ENCODE results near the gene ADGRG6.

ADGRG6 gene

GRCh38 chr6:142292166-142292924 lies 9.5 kb upstream of the ADGRG6 start:
- Histone ChIP-seq H3K4me1 (ENCODE audit: control insufficient read depth, insufficient read depth, low read length) (no peaks in the 10 kb centered on the region), H3K27me3 (ENCODE audit: control insufficient read depth, insufficient read depth, low read length) (no peaks in the 10 kb centered on the region), H3K9ac (ENCODE audit: low read depth, low read length) (no peak overlapping the region), H3K4me3 (ENCODE audit: low read depth, low read length) (no peak overlapping the region), H3K36me3 (ENCODE audit: control insufficient read depth, insufficient read depth, low read length) (no peaks in the 10 kb centered on the region), H3K9me3 (ENCODE audit: control insufficient read depth, insufficient read depth, low read length) (no peaks in the 10 kb centered on the region)

- H3K4me1 ChIP-seq (ENCODE audit: control insufficient read depth, insufficient read depth, low read length): peaks cover 2% of the 10 kb centered on the region
- no peaks in the 10 kb centered on the region for H3K9me3 ChIP-seq (ENCODE audit: control insufficient read depth, insufficient read depth, low read length)
- no peak overlapping the region for H3K9ac ChIP-seq (ENCODE audit: low read depth, low read length)
- H3K4me3 ChIP-seq (ENCODE audit: low read depth, low read length): no peak overlapping the region
- no peaks in the 10 kb centered on the region for H3K36me3 ChIP-seq (ENCODE audit: control insufficient read depth, insufficient read depth, low read length)
- H3K27me3 ChIP-seq (ENCODE audit: control insufficient read depth, insufficient read depth, low read length): no peaks in the 10 kb centered on the region
Measured at GRCh38 chr6:142293121-142293520, 8.7 kb upstream of the ADGRG6 start.

- Histone ChIP-seq H3K4me1 (ENCODE audit: control insufficient read depth, insufficient read depth, low read length) (peaks cover 5% of the 10 kb centered on the region), H3K36me3 (ENCODE audit: control insufficient read depth, insufficient read depth, low read length) (no peaks in the 10 kb centered on the region), H3K4me3 (ENCODE audit: low read depth, low read length) (no peak overlapping the region), H3K27me3 (ENCODE audit: control insufficient read depth, insufficient read depth, low read length) (peaks cover under 1% of the 10 kb centered on the region), H3K9me3 (ENCODE audit: control insufficient read depth, insufficient read depth, low read length) (no peaks in the 10 kb centered on the region), H3K9ac (ENCODE audit: low read depth, low read length) (no peak overlapping the region)
Measured at GRCh38 chr6:142294679-142295078, 7.1 kb upstream of the ADGRG6 start.

- no peak overlapping the region for H3K9ac ChIP-seq (ENCODE audit: low read depth, low read length)
- no peak overlapping the region for H3K4me3 ChIP-seq (ENCODE audit: low read depth, low read length)
- no peaks in the 10 kb centered on the region for H3K36me3 ChIP-seq (ENCODE audit: control insufficient read depth, insufficient read depth, low read length)
- H3K4me1 ChIP-seq (ENCODE audit: control insufficient read depth, insufficient read depth, low read length): peaks cover 8% of the 10 kb centered on the region
- no peaks in the 10 kb centered on the region for H3K9me3 ChIP-seq (ENCODE audit: control insufficient read depth, insufficient read depth, low read length)
- peaks cover 22% of the 10 kb centered on the region for H3K27me3 ChIP-seq (ENCODE audit: control insufficient read depth, insufficient read depth, low read length)
Measured at GRCh38 chr6:142296975-142297604, 4.7 kb upstream of the ADGRG6 start.

- H3K4me1 ChIP-seq (ENCODE audit: control insufficient read depth, insufficient read depth, low read length): peaks cover 8% of the 10 kb centered on the region
- H3K36me3 ChIP-seq (ENCODE audit: control insufficient read depth, insufficient read depth, low read length): no peaks in the 10 kb centered on the region
- H3K4me3 ChIP-seq (ENCODE audit: low read depth, low read length): no peak overlapping the region
- no peaks in the 10 kb centered on the region for H3K9me3 ChIP-seq (ENCODE audit: control insufficient read depth, insufficient read depth, low read length)
- no peak overlapping the region for H3K9ac ChIP-seq (ENCODE audit: low read depth, low read length)
- peaks cover 27% of the 10 kb centered on the region for H3K27me3 ChIP-seq (ENCODE audit: control insufficient read depth, insufficient read depth, low read length)
Measured at GRCh38 chr6:142297605-142297995, 4.2 kb upstream of the ADGRG6 start.

- H3K27me3 ChIP-seq (ENCODE audit: control insufficient read depth, insufficient read depth, low read length): peaks cover 32% of the 10 kb centered on the region
- H3K4me3 ChIP-seq (ENCODE audit: low read depth, low read length): no peak overlapping the region
- H3K9me3 ChIP-seq (ENCODE audit: control insufficient read depth, insufficient read depth, low read length): no peaks in the 10 kb centered on the region
- no peaks in the 10 kb centered on the region for H3K36me3 ChIP-seq (ENCODE audit: control insufficient read depth, insufficient read depth, low read length)
- H3K9ac ChIP-seq (ENCODE audit: low read depth, low read length): no peak overlapping the region
- peaks cover 8% of the 10 kb centered on the region for H3K4me1 ChIP-seq (ENCODE audit: control insufficient read depth, insufficient read depth, low read length)
Measured at GRCh38 chr6:142297996-142298753, 3.6 kb upstream of the ADGRG6 start.

- Histone ChIP-seq H3K36me3 (ENCODE audit: control insufficient read depth, insufficient read depth, low read length) (no peaks in the 10 kb centered on the region), H3K4me1 (ENCODE audit: control insufficient read depth, insufficient read depth, low read length) (peaks cover 8% of the 10 kb centered on the region), H3K4me3 (ENCODE audit: low read depth, low read length) (no peak overlapping the region), H3K27me3 (ENCODE audit: control insufficient read depth, insufficient read depth, low read length) (peaks cover 37% of the 10 kb centered on the region), H3K9me3 (ENCODE audit: control insufficient read depth, insufficient read depth, low read length) (no peaks in the 10 kb centered on the region), H3K9ac (ENCODE audit: low read depth, low read length) (no peak overlapping the region)
Measured at GRCh38 chr6:142300302-142300701, 1.5 kb upstream of the ADGRG6 start.

GRCh38 chr6:142300758-142301650 lies 803 bp upstream of the ADGRG6 start:
- Histone ChIP-seq H3K27me3 (ENCODE audit: control insufficient read depth, insufficient read depth, low read length) (peaks cover 37% of the 10 kb centered on the region), H3K4me1 (ENCODE audit: control insufficient read depth, insufficient read depth, low read length) (peaks cover 8% of the 10 kb centered on the region), H3K4me3 (ENCODE audit: low read depth, low read length) (peak overlapping the region; percentile 75), H3K9ac (ENCODE audit: low read depth, low read length) (peak overlapping the region; percentile 70), H3K36me3 (ENCODE audit: control insufficient read depth, insufficient read depth, low read length) (no peaks in the 10 kb centered on the region), H3K9me3 (ENCODE audit: control insufficient read depth, insufficient read depth, low read length) (no peaks in the 10 kb centered on the region)

- peak overlapping the region; percentile 75 for H3K4me3 ChIP-seq (ENCODE audit: low read depth, low read length)
- H3K36me3 ChIP-seq (ENCODE audit: control insufficient read depth, insufficient read depth, low read length): no peaks in the 10 kb centered on the region
- H3K4me1 ChIP-seq (ENCODE audit: control insufficient read depth, insufficient read depth, low read length): peaks cover 8% of the 10 kb centered on the region
- H3K9ac ChIP-seq (ENCODE audit: low read depth, low read length): no peak overlapping the region
- no peaks in the 10 kb centered on the region for H3K9me3 ChIP-seq (ENCODE audit: control insufficient read depth, insufficient read depth, low read length)
- peaks cover 37% of the 10 kb centered on the region for H3K27me3 ChIP-seq (ENCODE audit: control insufficient read depth, insufficient read depth, low read length)
Measured at GRCh38 chr6:142302421-142303175, 791 bp downstream of the ADGRG6 start.

- no peak overlapping the region for H3K9ac ChIP-seq (ENCODE audit: low read depth, low read length)
- H3K27me3 ChIP-seq (ENCODE audit: control insufficient read depth, insufficient read depth, low read length): peaks cover 37% of the 10 kb centered on the region
- no peaks in the 10 kb centered on the region for H3K36me3 ChIP-seq (ENCODE audit: control insufficient read depth, insufficient read depth, low read length)
- no peaks in the 10 kb centered on the region for H3K9me3 ChIP-seq (ENCODE audit: control insufficient read depth, insufficient read depth, low read length)
- H3K4me3 ChIP-seq (ENCODE audit: low read depth, low read length): peak overlapping the region; percentile 75
- peaks cover 6% of the 10 kb centered on the region for H3K4me1 ChIP-seq (ENCODE audit: control insufficient read depth, insufficient read depth, low read length)
Measured at GRCh38 chr6:142303176-142303533, 1.3 kb downstream of the ADGRG6 start.

GRCh38 chr6:142304241-142304640 lies 2.4 kb downstream of the ADGRG6 start:
- H3K27me3 ChIP-seq (ENCODE audit: control insufficient read depth, insufficient read depth, low read length): peaks cover 37% of the 10 kb centered on the region
- H3K4me1 ChIP-seq (ENCODE audit: control insufficient read depth, insufficient read depth, low read length): peaks cover 3% of the 10 kb centered on the region
- H3K36me3 ChIP-seq (ENCODE audit: control insufficient read depth, insufficient read depth, low read length): no peaks in the 10 kb centered on the region
- no peak overlapping the region for H3K9ac ChIP-seq (ENCODE audit: low read depth, low read length)
- H3K4me3 ChIP-seq (ENCODE audit: low read depth, low read length): no peak overlapping the region
- H3K9me3 ChIP-seq (ENCODE audit: control insufficient read depth, insufficient read depth, low read length): no peaks in the 10 kb centered on the region

Measured in iPS-15b (cell line).